HepG2 (cell line): ENCODE results near the gene ADAMTS2. TPM values are rescaled to one million over a fixed set of nuclear protein-coding genes. Genes with fewer than 3 reads are reported as not detected.

Experiments
- ATAC-seq: fragments of 200-7000 bp; cut with Tn5 transposase; 3 replicates; pipeline ENCODE4 v1.9.1; 2020; ENCODE audit warnings: mild to moderate bottlenecking, moderate library complexity
- BruUV-seq: library from RNA; stranded (reverse); fragments of 400-500 nt; replicated peaks from 2 replicates; lab custom pipeline; 2021; lab: Mats Ljungman, UMichigan
- CTCF ChIA-PET: fragments of 300-600 bp; formaldehyde crosslinking; extraction: SDS; loops from one replicate; lab custom pipeline; 2021; ENCODE audit warnings: low total read pairs, inconsistent platforms, low intra/inter-chr PET ratio; lab: Yijun Ruan, JAX
- POLR2A ChIA-PET: fragments of 350-600 bp; sonication (Branson Sonifier 250); formaldehyde crosslinking; loops from one replicate; lab custom pipeline; 2020; ENCODE audit warnings: antibody characterized with exemption, inconsistent platforms; lab: Yijun Ruan, JAX
- DNase-seq: peaks from one replicate; pipeline ENCODE4 v3.0.0-alpha.2; 2015; ENCODE audit warnings: low spot score
- FAIRE-seq: peaks from 3 replicates; lab custom pipeline; 2011; peaks lifted over from hg19 to GRCh38; lab: Jason Lieb, UNC
- H2AFZ ChIP-seq: one replicate; pipeline ENCODE4 v1.6.1; 2011; ENCODE audit warnings: low read length, inconsistent platforms
- H3K27ac ChIP-seq: fragments of 300-600 bp; 3 replicates; pipeline ENCODE4 v1.8.0; 2011; ENCODE audit warnings: mixed run types, mild to moderate bottlenecking, mixed read lengths, low read length, inconsistent platforms; ENCODE audit not compliant: insufficient read depth; ENCODE audit errors: extremely low read length
- H3K27me3 ChIP-seq, 2 experiments: fragments of 200-600 bp in 1 of 2; 2 replicates in 1 of 2; 3 replicates in 1 of 2; pipeline versions ENCODE4 v1.6.0 to v1.8.0; 2011; ENCODE audit warnings: low read length in 2 of 2, mild to moderate bottlenecking in 2 of 2, moderate library complexity in 2 of 2, inconsistent platforms in 1 of 2; ENCODE audit not compliant: insufficient read depth in 2 of 2, control insufficient read depth in 1 of 2
- H3K36me3 ChIP-seq, 2 experiments: fragments of 200-600 bp in 1 of 2; replicated peaks in 1 of 2; 2 replicates in 1 of 2; 3 replicates in 1 of 2; pipeline versions ENCODE4 v1.5.1 to v1.8.0; 2011; ENCODE audit warnings: low read length in 2 of 2, inconsistent platforms in 1 of 2; ENCODE audit not compliant: insufficient read depth in 2 of 2, control insufficient read depth in 1 of 2
- H3K4me1 ChIP-seq: 2 replicates; pipeline ENCODE4 v1.5.1; 2012; ENCODE audit warnings: low read length, inconsistent platforms; ENCODE audit not compliant: insufficient read depth
- H3K4me2 ChIP-seq: 2 replicates; pipeline ENCODE4 v1.6.0; 2011; ENCODE audit warnings: low read depth, low read length, inconsistent platforms
- H3K4me3 ChIP-seq, 3 experiments: fragments of 200-600 bp in 1 of 3; sonication (generic), shearing (Covaris generic) in 1 of 3; replicated peaks in 1 of 3; 2 replicates each; pipeline ENCODE4 v1.5.1; 2011 to 2016; ENCODE audit warnings: low read length in 3 of 3, inconsistent platforms in 2 of 3, low read depth in 2 of 3, mild to moderate bottlenecking in 2 of 3, control low read depth in 1 of 3, mixed read lengths in 1 of 3; ENCODE audit not compliant: insufficient read depth in 1 of 3
- H3K79me2 ChIP-seq: one replicate; pipeline ENCODE4 v1.6.1; 2011; ENCODE audit warnings: low read length, inconsistent platforms; ENCODE audit not compliant: insufficient read depth
- H3K9ac ChIP-seq: 2 replicates; pipeline ENCODE4 v1.6.0; 2011; ENCODE audit warnings: mild to moderate bottlenecking, low read depth, low read length, inconsistent platforms; ENCODE audit not compliant: insufficient read depth
- H3K9me3 ChIP-seq: 2 replicates; pipeline ENCODE4 v1.5.1; 2012; ENCODE audit warnings: mild to moderate bottlenecking, low read length
- H4K20me1 ChIP-seq: 2 replicates; pipeline ENCODE4 v1.6.0; 2011; ENCODE audit warnings: inconsistent platforms, mild to moderate bottlenecking, low read length, moderate library complexity; ENCODE audit not compliant: insufficient read depth
- NCOR1 ChIP-seq: fragments of 200-600 bp; sonication (generic); IDR thresholded peaks from 2 replicates; pipeline ENCODE4 v1.7.0; 2017; ENCODE audit warnings: antibody characterized with exemption, low read length, borderline replicate concordance
- SSRP1 ChIP-seq: IDR thresholded peaks from 2 replicates; pipeline ENCODE4 v1.6.1; 2016; ENCODE audit warnings: control low read depth
- ZMYM2 ChIP-seq: sonication (generic); formaldehyde crosslinking; IDR thresholded peaks from 2 replicates; pipeline ENCODE4 v1.8.0; 2022; ENCODE audit warnings: mild to moderate bottlenecking, missing genetic modification reagents
- ZNF3 ChIP-seq: IDR thresholded peaks from 2 replicates; pipeline ENCODE4 v1.7.0; 2017; ENCODE audit warnings: inconsistent platforms
- ZNF503 ChIP-seq: sonication (generic); formaldehyde crosslinking; IDR thresholded peaks from 2 replicates; pipeline ENCODE4 v1.4.0; 2020; ENCODE audit warnings: missing genetic modification reagents
- ZNF761 ChIP-seq: sonication (generic); formaldehyde crosslinking; conservative IDR thresholded peaks from 2 replicates; pipeline ENCODE4 v1.4.0; 2020; ENCODE audit warnings: mild to moderate bottlenecking, missing genetic modification reagents
- ZNF782 ChIP-seq: sonication (generic); formaldehyde crosslinking; IDR thresholded peaks from 2 replicates; pipeline ENCODE4 v1.4.0; 2020; ENCODE audit warnings: missing genetic modification reagents, mild to moderate bottlenecking, borderline replicate concordance
- ZNF816 ChIP-seq: sonication (generic); formaldehyde crosslinking; IDR thresholded peaks from 2 replicates; pipeline ENCODE4 v1.8.0; 2022; ENCODE audit warnings: missing genetic modification reagents, mild to moderate bottlenecking, borderline replicate concordance
- WGBS: methylation state at CpG from one replicate; pipeline ENCODE4 v1.1.6; 2017; ENCODE audit warnings: low lambda C conversion rate; 5-methylcytosine and 5-hydroxymethylcytosine counted together
- in situ Hi-C: cut with HindIII; loops from 2 replicates; pipeline ENCODE4 v1.10.0; 2017; ENCODE audit warnings: low pct_unique_long_range_greater_than_20kb; ENCODE audit not compliant: extremely low pct_ligation_motif_present
- intact Hi-C: fragments of 100-400 bp; cut with micrococcal nuclease; formaldehyde crosslinking; loops from one replicate; pipeline ENCODE4 v1.10.0; 2022; ENCODE audit not compliant: unreplicated experiment
- polyA plus RNA-seq, 8 experiments: library from polyadenylated mRNA; depleted of rRNA in 3 of 8; stranded (reverse) in 7 of 8; unstranded in 1 of 8; fragments of >200 nt; fragmentation: Illumina TruSeq in 4 of 8; extraction: Trizol in 4 of 8; gene quantifications; 2 replicates each; pipeline versions ENCODE4 v1.2.1 to v1.2.3, GENCODE V29; 2011 to 2016; ENCODE audit warnings: low read depth in 4 of 8, missing spikeins in 1 of 8, mixed read lengths in 1 of 8; ENCODE audit not compliant: insufficient read depth in 1 of 8
- total RNA-seq, 5 experiments: library from RNA; depleted of rRNA; stranded (reverse); fragments of >200 nt; fragmentation: Illumina TruSeq; extraction: Trizol; gene quantifications; 2 replicates each; pipeline ENCODE4 v1.2.3, GENCODE V29; 2016; ENCODE audit warnings: low read depth in 1 of 5
- TF ChIP-seq, protein P1 (sequence below): sonication (generic); formaldehyde crosslinking; IDR thresholded peaks from 2 replicates; pipeline ENCODE4 v1.4.0; 2020; ENCODE audit warnings: mild to moderate bottlenecking, missing genetic modification reagents

ADAMTS2 gene
- total and polyA plus RNA-seq, 2 of the 13 experiments (the other 11 are each of a cell fraction or from before 2014, with no cell fraction given), result 0.24 to 3.5 TPM

DNA sequence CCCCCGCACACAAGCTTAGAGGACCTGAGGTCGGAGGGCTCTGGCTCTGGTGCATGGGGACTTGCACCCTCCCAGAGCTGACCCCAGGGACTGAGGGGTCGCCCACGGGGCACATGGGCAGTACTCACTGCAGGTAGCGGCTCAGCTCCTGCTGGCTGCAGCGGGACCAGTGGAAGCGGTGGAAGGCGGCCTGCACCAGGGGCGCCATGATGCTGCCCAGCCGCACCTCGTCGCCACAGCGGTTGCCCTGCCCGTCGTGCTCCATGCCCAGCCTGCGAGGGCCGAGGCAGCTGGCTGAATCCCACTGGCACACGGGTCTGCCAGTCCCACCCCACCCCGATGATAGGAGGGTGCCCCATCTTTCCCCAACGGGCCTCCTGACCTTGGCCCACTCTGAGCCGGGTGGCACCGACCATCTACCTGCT lies 191.3 kb downstream of the ADAMTS2 start:
- no peak for ATAC-seq
- ChIA-PET CTCF (no interaction called here), POLR2A (no interaction called here)
- WGBS, result no CpG with 5 or more reads among the region's 22 CpGs
- intact Hi-C loops, result no loop called here
- Histone ChIP-seq H3K9me3 (no peaks in the 10 kb centered on the region), H3K9ac (no peak overlapping the region), H3K4me2 (no peak overlapping the region), H3K27me3 (no peaks in the 10 kb centered on the region; a peak in 2 of 5 replicates), H4K20me1 (no peaks in the 10 kb centered on the region), H3K36me3 (no peaks in the 10 kb centered on the region), H3K4me1 (no peaks in the 10 kb centered on the region), H3K27ac (no peak overlapping the region), H2AFZ (no peak overlapping the region), H3K79me2 (no peaks in the 10 kb centered on the region), H3K4me3 (no peak overlapping the region)
- DNase-seq, result no peak
- no TSS peak for BruUV-seq
- TF ChIP-seq ZNF816 (no peak), ZNF761 (no peak), NCOR1 (no peak), ZNF503 (no peak), ZMYM2 (CRISPR knock-in tag) (no peak), ZNF782 (no peak), SSRP1 (CRISPR knock-in tag) (no peak), ZNF3 (CRISPR knock-in tag) (no peak)
- TF ChIP-seq, protein P1, sequence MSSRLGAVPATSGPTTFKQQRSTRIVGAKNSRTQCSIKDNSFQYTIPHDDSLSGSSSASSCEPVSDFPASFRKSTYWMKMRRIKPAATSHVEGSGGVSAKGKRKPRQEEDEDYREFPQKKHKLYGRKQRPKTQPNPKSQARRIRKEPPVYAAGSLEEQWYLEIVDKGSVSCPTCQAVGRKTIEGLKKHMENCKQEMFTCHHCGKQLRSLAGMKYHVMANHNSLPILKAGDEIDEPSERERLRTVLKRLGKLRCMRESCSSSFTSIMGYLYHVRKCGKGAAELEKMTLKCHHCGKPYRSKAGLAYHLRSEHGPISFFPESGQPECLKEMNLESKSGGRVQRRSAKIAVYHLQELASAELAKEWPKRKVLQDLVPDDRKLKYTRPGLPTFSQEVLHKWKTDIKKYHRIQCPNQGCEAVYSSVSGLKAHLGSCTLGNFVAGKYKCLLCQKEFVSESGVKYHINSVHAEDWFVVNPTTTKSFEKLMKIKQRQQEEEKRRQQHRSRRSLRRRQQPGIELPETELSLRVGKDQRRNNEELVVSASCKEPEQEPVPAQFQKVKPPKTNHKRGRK (CRISPR knock-in tag), result no peak
- in situ Hi-C loops, result no loop called here
- no peak for FAIRE-seq
